B cell (primary cell): ENCODE measurements around the gene CDKAL1.

Experiments used
- EZH2 ChIP-seq: IDR thresholded peaks from 2 replicates; pipeline ENCODE4 v1.6.1; 2012; ENCODE audit warnings: borderline replicate concordance, low read depth, mild to moderate bottlenecking, moderate library complexity, low read length; ENCODE audit not compliant: insufficient read depth, poor library complexity, severe bottlenecking
- TF ChIP-seq, protein P1 (sequence below): fragments of 200-600 bp; IDR thresholded peaks from one replicate; pipeline ENCODE4 v1.8.0; 2022; ENCODE audit warnings: antibody characterized with exemption, mild to moderate bottlenecking

DNA sequence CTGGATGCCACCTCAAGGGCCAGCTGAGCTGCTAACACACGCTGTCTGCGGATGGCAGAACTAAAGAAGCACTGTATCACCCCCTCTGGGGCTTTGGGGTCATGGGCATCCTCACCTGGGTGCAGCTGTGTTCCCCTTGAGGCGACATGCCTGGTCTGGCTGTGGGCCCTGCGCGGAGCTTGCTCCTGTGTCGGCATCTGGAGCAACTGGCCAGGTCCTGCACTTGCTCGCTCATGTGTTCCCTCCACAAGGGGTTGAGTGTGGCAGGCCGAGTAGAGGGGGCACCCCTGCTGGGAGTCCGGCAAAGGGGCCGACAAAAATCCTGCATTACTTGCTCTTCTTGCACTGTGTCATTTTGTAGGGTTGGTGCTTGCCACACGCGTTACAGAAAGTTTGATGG is 189.0 kb downstream of the CDKAL1 start:
- TF ChIP-seq, protein P1, sequence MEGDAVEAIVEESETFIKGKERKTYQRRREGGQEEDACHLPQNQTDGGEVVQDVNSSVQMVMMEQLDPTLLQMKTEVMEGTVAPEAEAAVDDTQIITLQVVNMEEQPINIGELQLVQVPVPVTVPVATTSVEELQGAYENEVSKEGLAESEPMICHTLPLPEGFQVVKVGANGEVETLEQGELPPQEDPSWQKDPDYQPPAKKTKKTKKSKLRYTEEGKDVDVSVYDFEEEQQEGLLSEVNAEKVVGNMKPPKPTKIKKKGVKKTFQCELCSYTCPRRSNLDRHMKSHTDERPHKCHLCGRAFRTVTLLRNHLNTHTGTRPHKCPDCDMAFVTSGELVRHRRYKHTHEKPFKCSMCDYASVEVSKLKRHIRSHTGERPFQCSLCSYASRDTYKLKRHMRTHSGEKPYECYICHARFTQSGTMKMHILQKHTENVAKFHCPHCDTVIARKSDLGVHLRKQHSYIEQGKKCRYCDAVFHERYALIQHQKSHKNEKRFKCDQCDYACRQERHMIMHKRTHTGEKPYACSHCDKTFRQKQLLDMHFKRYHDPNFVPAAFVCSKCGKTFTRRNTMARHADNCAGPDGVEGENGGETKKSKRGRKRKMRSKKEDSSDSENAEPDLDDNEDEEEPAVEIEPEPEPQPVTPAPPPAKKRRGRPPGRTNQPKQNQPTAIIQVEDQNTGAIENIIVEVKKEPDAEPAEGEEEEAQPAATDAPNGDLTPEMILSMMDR: no peak
- no peak for TF ChIP-seq EZH2
